IMR-90 (cell line): ENCODE results near the gene PRKN. TPM values are rescaled to one million over a fixed set of nuclear protein-coding genes. Genes with fewer than 3 reads are reported as not detected.

Experiments
- ATAC-seq: fragments of 200-7000 bp; cut with Tn5 transposase; 2 replicates; pipeline ENCODE4 v1.9.1; 2020; ENCODE audit warnings: low read depth, mild to moderate bottlenecking, moderate library complexity
- BruUV-seq: library from RNA; stranded (reverse); fragments of 400-500 nt; replicated peaks from 2 replicates; lab custom pipeline; 2021; lab: Mats Ljungman, UMichigan
- CTCF ChIA-PET: fragments of 300-600 bp; formaldehyde crosslinking; extraction: SDS; loops from one replicate; lab custom pipeline; 2021; ENCODE audit warnings: antibody characterized with exemption; lab: Yijun Ruan, JAX
- POLR2A ChIA-PET: fragments of 300-600 bp; sonication (Branson Sonifier 250); formaldehyde crosslinking; loops from one replicate; lab custom pipeline; 2022; ENCODE audit warnings: antibody characterized with exemption; ENCODE audit not compliant: unreplicated experiment; lab: Charles Lee
- DNase-seq: peaks from one replicate; pipeline ENCODE4 v3.0.0; 2013
- H2AFZ ChIP-seq: replicated peaks from 2 replicates; pipeline ENCODE3; 2013; ENCODE audit warnings: low read length, mild to moderate bottlenecking; ENCODE audit not compliant: poor library complexity
- H2AK5ac ChIP-seq: 2 replicates; pipeline ENCODE4 v1.6.1; 2013; ENCODE audit warnings: low read depth, low read length, inconsistent platforms
- H2AK9ac ChIP-seq: replicated peaks from 2 replicates; pipeline ENCODE3; 2013; ENCODE audit warnings: mild to moderate bottlenecking, low read depth, low read length, moderate library complexity; ENCODE audit not compliant: poor library complexity
- H2BK120ac ChIP-seq: 2 replicates; pipeline ENCODE4 v1.6.1; 2013; ENCODE audit warnings: low read depth, low read length, inconsistent platforms
- H2BK15ac ChIP-seq: 3 replicates; pipeline ENCODE4 v1.6.1; 2013; ENCODE audit warnings: low read depth, low read length, inconsistent platforms
- H2BK20ac ChIP-seq: 2 replicates; pipeline ENCODE4 v1.6.1; 2013; ENCODE audit warnings: low read depth, mild to moderate bottlenecking, inconsistent platforms, low read length, moderate library complexity
- H2BK5ac ChIP-seq: 2 replicates; pipeline ENCODE4 v1.6.1; 2013; ENCODE audit warnings: mild to moderate bottlenecking, low read depth, low read length, inconsistent platforms; ENCODE audit not compliant: poor library complexity, severe bottlenecking
- H3K14ac ChIP-seq: replicated peaks from 2 replicates; pipeline ENCODE4 v1.6.1; 2013; ENCODE audit warnings: low read depth, low read length, inconsistent platforms
- H3K18ac ChIP-seq: 2 replicates; pipeline ENCODE4 v1.6.1; 2013; ENCODE audit warnings: low read depth, low read length, control low read depth
- H3K23ac ChIP-seq: 2 replicates; pipeline ENCODE4 v1.6.1; 2013; ENCODE audit warnings: low read depth, low read length, inconsistent platforms
- H3K27ac ChIP-seq: 2 replicates; pipeline ENCODE4 v1.5.1; 2013; ENCODE audit warnings: mild to moderate bottlenecking, control low read depth, low read length; ENCODE audit not compliant: insufficient read depth
- H3K27me3 ChIP-seq: 2 replicates; pipeline ENCODE4 v1.6.1; 2013; ENCODE audit warnings: low read length; ENCODE audit not compliant: control insufficient read depth, insufficient read depth
- H3K36me3 ChIP-seq: 2 replicates; pipeline ENCODE4 v1.6.1; 2013; ENCODE audit warnings: low read length, mixed read lengths; ENCODE audit not compliant: control insufficient read depth, insufficient read depth
- H3K4ac ChIP-seq: 2 replicates; pipeline ENCODE4 v1.6.1; 2013; ENCODE audit warnings: low read depth, low read length, inconsistent platforms
- H3K4me1 ChIP-seq: 2 replicates; pipeline ENCODE4 v1.6.1; 2013; ENCODE audit warnings: low read length, mixed read lengths; ENCODE audit not compliant: control insufficient read depth, insufficient read depth
- H3K4me2 ChIP-seq: 2 replicates; pipeline ENCODE4 v1.6.1; 2013; ENCODE audit warnings: low read depth, mild to moderate bottlenecking, control low read depth, low read length, moderate library complexity
- H3K4me3 ChIP-seq: 2 replicates; pipeline ENCODE4 v1.5.1; 2013; ENCODE audit warnings: low read depth, mild to moderate bottlenecking, control low read depth, low read length, moderate library complexity; ENCODE audit not compliant: insufficient read depth
- H3K56ac ChIP-seq: 2 replicates; pipeline ENCODE4 v1.6.1; 2013; ENCODE audit warnings: low read length, inconsistent platforms; ENCODE audit not compliant: insufficient read depth; ENCODE audit errors: extremely low read depth
- H3K79me1 ChIP-seq, 2 experiments: 2 replicates each; pipeline ENCODE4 v1.6.1; 2013; ENCODE audit warnings: low read length in 2 of 2, inconsistent platforms in 1 of 2, low read depth in 1 of 2
- H3K9ac ChIP-seq: 2 replicates; pipeline ENCODE4 v1.6.1; 2013; ENCODE audit warnings: low read depth, low read length, control low read depth
- H3K9me1 ChIP-seq: 2 replicates; pipeline ENCODE4 v1.6.1; 2013; ENCODE audit warnings: low read length, inconsistent platforms; ENCODE audit not compliant: insufficient read depth
- H3K9me3 ChIP-seq: 2 replicates; pipeline ENCODE4 v1.6.1; 2013; ENCODE audit warnings: low read length; ENCODE audit not compliant: control insufficient read depth, insufficient read depth
- H4K20me1 ChIP-seq: 2 replicates; pipeline ENCODE4 v1.6.1; 2013; ENCODE audit warnings: low read length, inconsistent platforms; ENCODE audit not compliant: insufficient read depth
- H4K5ac ChIP-seq: 2 replicates; pipeline ENCODE4 v1.6.1; 2013; ENCODE audit warnings: mild to moderate bottlenecking, low read depth, low read length, control low read depth
- H4K8ac ChIP-seq, 2 experiments: 2 replicates each; pipeline ENCODE4 v1.6.1; 2013; ENCODE audit warnings: low read depth in 2 of 2, low read length in 2 of 2, control low read depth in 1 of 2, inconsistent platforms in 1 of 2
- H4K91ac ChIP-seq: 2 replicates; pipeline ENCODE4 v1.6.1; 2013; ENCODE audit warnings: low read depth, low read length, inconsistent platforms; ENCODE audit not compliant: insufficient read depth
- BHLHE40 ChIP-seq: fragments of 150-350 bp; IDR thresholded peaks from 2 replicates; pipeline ENCODE4 v1.6.1; 2016; ENCODE audit warnings: mild to moderate bottlenecking, low read depth, low read length
- CEBPB ChIP-seq: IDR thresholded peaks from 2 replicates; pipeline ENCODE4 v1.6.1; 2012; ENCODE audit warnings: low read depth, low read length, improper control_type of control experiment
- CHD1 ChIP-seq: IDR thresholded peaks from 2 replicates; pipeline ENCODE4 v1.6.1; 2012; ENCODE audit warnings: low read depth, low read length, improper control_type of control experiment
- CTCF ChIP-seq: conservative IDR thresholded peaks from 2 replicates; pipeline ENCODE4 v1.5.1; 2012; ENCODE audit warnings: mild to moderate bottlenecking, low read depth, low read length, improper control_type of control experiment
- FOS ChIP-seq: fragments of 150-350 bp; IDR thresholded peaks from 2 replicates; pipeline ENCODE4 v1.6.1; 2016; ENCODE audit warnings: low read depth, low read length
- MAFK ChIP-seq: IDR thresholded peaks from 2 replicates; pipeline ENCODE4 v1.6.1; 2012; ENCODE audit warnings: low read depth, low read length, improper control_type of control experiment
- MXI1 ChIP-seq: IDR thresholded peaks from 2 replicates; pipeline ENCODE4 v1.6.1; 2012; ENCODE audit warnings: low read depth, mild to moderate bottlenecking, low read length, moderate library complexity, borderline replicate concordance
- NFE2L2 ChIP-seq: fragments of 150-350 bp; IDR thresholded peaks from 2 replicates; pipeline ENCODE4 v1.6.1; 2016; ENCODE audit warnings: low read depth, mild to moderate bottlenecking, low read length
- POLR2A ChIP-seq: IDR thresholded peaks from 2 replicates; pipeline ENCODE4 v1.6.1; 2012; ENCODE audit warnings: mild to moderate bottlenecking, low read depth, low read length
- RCOR1 ChIP-seq: IDR thresholded peaks from 2 replicates; pipeline ENCODE4 v1.6.1; 2012; ENCODE audit warnings: mild to moderate bottlenecking, low read length, improper control_type of control experiment; ENCODE audit not compliant: insufficient replicate concordance
- RFX5 ChIP-seq: IDR thresholded peaks from 2 replicates; pipeline ENCODE4 v1.8.0; 2012; ENCODE audit warnings: low read depth, mild to moderate bottlenecking, low read length, moderate library complexity
- WGBS, 2 experiments: methylation state at CpG; one replicate each; pipeline versions ENCODE4 v1.1.5 to v1.1.7; 2013; ENCODE audit warnings: missing lambda C conversion rate in 2 of 2; ENCODE audit not compliant: insufficient read length in 1 of 2; ENCODE audit errors: extremely low coverage in 2 of 2; 5-methylcytosine and 5-hydroxymethylcytosine counted together
- dilution Hi-C: fragments of 300-500 bp; cut with HindIII; formaldehyde crosslinking; loops from one replicate; pipeline ENCODE4 v1.14.3; 2018; ENCODE audit warnings: low sequenced_read_pairs; ENCODE audit not compliant: unreplicated experiment
- in situ Hi-C: fragments of 300-500 bp; cut with MboI; formaldehyde crosslinking; loops from 3 replicates; pipeline ENCODE4 v1.14.3; 2019; ENCODE audit warnings: low sequenced_read_pairs, inconsistent platforms, mixed read lengths
- intact Hi-C: fragments of 100-400 bp; cut with micrococcal nuclease; formaldehyde crosslinking; loops from 2 replicates; pipeline ENCODE4 v1.10.0; 2022
- polyA plus RNA-seq, 3 experiments: library from polyadenylated mRNA; depleted of rRNA; stranded (reverse); fragments of >200 nt; gene quantifications; 2 replicates each; pipeline ENCODE4 v1.2.3, GENCODE V29; 2012; ENCODE audit warnings: low replicate concordance in 1 of 3
- total RNA-seq: library from RNA; depleted of rRNA; stranded (reverse); fragments of >200 nt; gene quantifications from 2 replicates; pipeline ENCODE4 v1.2.3, GENCODE V29; 2012
- TF ChIP-seq, protein P1 (sequence below): fragments of 150-350 bp; IDR thresholded peaks from 2 replicates; pipeline ENCODE4 v1.6.1; 2017; ENCODE audit warnings: mild to moderate bottlenecking, antibody characterized with exemption, low read length, low read depth

The PRKN gene
- total and polyA plus RNA-seq, 2 of the 4 experiments (the other 2 are of a cell fraction), result 0.15 to 0.18 TPM

GRCh38 chr6:162092816-162093502, 634.6 kb downstream of the PRKN start:
- no TSS peak for BruUV-seq
- H2BK120ac ChIP-seq, result no peak overlapping the region
- no peak overlapping the region for H3K14ac ChIP-seq
- no peak overlapping the region for H2BK20ac ChIP-seq
- H3K79me1 ChIP-seq, result no peaks in the 10 kb centered on the region
- H2AK5ac ChIP-seq, result no peak overlapping the region
- no peak overlapping the region for H3K56ac ChIP-seq
- DNase-seq (no peak), ATAC-seq (no peak)
- 76% methylated on average over 4 of the region's 11 CpGs; no CpG with 5 or more reads in 1 of the 2 experiments for WGBS, 2 experiments
- H4K91ac ChIP-seq, result no peak overlapping the region
- H4K20me1 ChIP-seq, result no peaks in the 10 kb centered on the region
- ChIA-PET CTCF (no interaction called here), POLR2A (no interaction called here)
- H2BK15ac ChIP-seq, result no peak overlapping the region
- intact Hi-C loops, result no loop called here
- no peak overlapping the region for H3K27ac ChIP-seq
- no peaks in the 10 kb centered on the region for H3K4me1 ChIP-seq
- no peak overlapping the region for H3K4me2 ChIP-seq
- no peaks in the 10 kb centered on the region for H3K27me3 ChIP-seq
- H3K9me3 ChIP-seq, result peaks cover 19% of the 10 kb centered on the region
- H3K23ac ChIP-seq, result no peak overlapping the region
- H2BK5ac ChIP-seq, result no peak overlapping the region
- no peak overlapping the region for H3K9ac ChIP-seq
- H4K5ac ChIP-seq, result no peak overlapping the region
- no peak for TF ChIP-seq CTCF
- TF ChIP-seq MXI1, result no peak
- no peak for TF ChIP-seq MAFK
- no peak for TF ChIP-seq RFX5
- TF ChIP-seq FOS, result no peak
- TF ChIP-seq, protein P1, sequence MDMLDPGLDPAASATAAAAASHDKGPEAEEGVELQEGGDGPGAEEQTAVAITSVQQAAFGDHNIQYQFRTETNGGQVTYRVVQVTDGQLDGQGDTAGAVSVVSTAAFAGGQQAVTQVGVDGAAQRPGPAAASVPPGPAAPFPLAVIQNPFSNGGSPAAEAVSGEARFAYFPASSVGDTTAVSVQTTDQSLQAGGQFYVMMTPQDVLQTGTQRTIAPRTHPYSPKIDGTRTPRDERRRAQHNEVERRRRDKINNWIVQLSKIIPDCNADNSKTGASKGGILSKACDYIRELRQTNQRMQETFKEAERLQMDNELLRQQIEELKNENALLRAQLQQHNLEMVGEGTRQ, result no peak
- TF ChIP-seq BHLHE40, result no peak
- no peak for TF ChIP-seq RCOR1
- TF ChIP-seq CHD1, result no peak
- no peak for TF ChIP-seq NFE2L2
- no peak for TF ChIP-seq CEBPB
- TF ChIP-seq POLR2A, result no peak
- H3K4ac ChIP-seq, result no peak overlapping the region
- dilution Hi-C loops, result no loop called here
- no peak overlapping the region for H3K4me3 ChIP-seq
- H3K9me1 ChIP-seq, result no peaks in the 10 kb centered on the region
- no peak overlapping the region for H3K18ac ChIP-seq
- H2AK9ac ChIP-seq, result no peak overlapping the region
- H3K36me3 ChIP-seq, result no peaks in the 10 kb centered on the region
- in situ Hi-C loops, result no loop called here
- H4K8ac ChIP-seq, result no peak overlapping the region
- H2AFZ ChIP-seq, result no peak overlapping the region
